Liver (tissue), 9 donors: ENCODE results near the gene RAD51B. TPM values are rescaled to one million over a fixed set of nuclear protein-coding genes. Genes with fewer than 3 reads are reported as not detected.

Experiments used
- DNase-seq: peaks from one replicate; pipeline ENCODE4 v3.0.0-alpha.2; 2017; ENCODE audit warnings: low spot score
- H3K27ac ChIP-seq, 2 donors: one replicate each; pipeline ENCODE4 v1.7.0; 2013; ENCODE audit warnings: inconsistent platforms in 2 of 2, low read length in 2 of 2, control low read depth in 1 of 2, low read depth in 1 of 2, mild to moderate bottlenecking in 1 of 2
- H3K27me3 ChIP-seq, 4 donors: one replicate each; pipeline versions ENCODE4 v1.6.1 to v1.7.0; 2013; ENCODE audit warnings: low read length in 3 of 4, inconsistent platforms in 1 of 4, mild to moderate bottlenecking in 1 of 4, moderate library complexity in 1 of 4; ENCODE audit not compliant: control insufficient read depth in 4 of 4, insufficient read depth in 4 of 4
- H3K36me3 ChIP-seq, 4 donors: one replicate each; pipeline versions ENCODE4 v1.6.1 to v1.7.0; 2013; ENCODE audit warnings: low read length in 3 of 4, mild to moderate bottlenecking in 3 of 4, low read depth in 1 of 4, moderate library complexity in 1 of 4; ENCODE audit not compliant: control insufficient read depth in 4 of 4, insufficient read depth in 3 of 4
- H3K4me1 ChIP-seq, 4 donors: one replicate each; pipeline versions ENCODE4 v1.6.1 to v1.7.0; 2013; ENCODE audit warnings: low read length in 3 of 4, mild to moderate bottlenecking in 3 of 4, moderate library complexity in 1 of 4; ENCODE audit not compliant: control insufficient read depth in 4 of 4, insufficient read depth in 4 of 4
- H3K4me3 ChIP-seq, 3 donors: one replicate each; pipeline versions ENCODE4 v1.6.1 to v1.7.0; 2013; ENCODE audit warnings: low read length in 3 of 3, control low read depth in 1 of 3, low read depth in 1 of 3, mild to moderate bottlenecking in 1 of 3
- H3K9ac ChIP-seq, 2 donors: one replicate each; pipeline ENCODE4 v1.7.0; 2013; ENCODE audit warnings: low read length in 2 of 2, mild to moderate bottlenecking in 2 of 2, moderate library complexity in 2 of 2, control low read depth in 1 of 2, low read depth in 1 of 2
- H3K9me3 ChIP-seq, 4 donors: one replicate each; pipeline versions ENCODE4 v1.6.1 to v1.7.0; 2013; ENCODE audit warnings: low read length in 3 of 4; ENCODE audit not compliant: control insufficient read depth in 4 of 4
- EGR1 ChIP-seq, 2 donors: IDR thresholded peaks; 2 replicates each; pipeline ENCODE4 v1.6.1; 2016 to 2018; ENCODE audit warnings: antibody characterized with exemption in 2 of 2, low read depth in 2 of 2
- FOXA1 ChIP-seq: IDR thresholded peaks from 2 replicates; pipeline ENCODE4 v1.6.1; 2016; ENCODE audit warnings: antibody characterized with exemption
- FOXA2 ChIP-seq: IDR thresholded peaks from 2 replicates; pipeline ENCODE4 v1.6.1; 2016; ENCODE audit warnings: antibody characterized with exemption
- GABPA ChIP-seq, 2 donors: IDR thresholded peaks in 1 of 2; conservative IDR thresholded peaks in 1 of 2; 2 replicates each; pipeline ENCODE4 v1.6.1; 2016; ENCODE audit warnings: antibody characterized with exemption in 2 of 2, mild to moderate bottlenecking in 1 of 2, moderate library complexity in 1 of 2
- JUND ChIP-seq, 2 donors: IDR thresholded peaks; 2 replicates each; pipeline ENCODE4 v1.6.1; 2016; ENCODE audit warnings: antibody characterized with exemption in 2 of 2
- NR2F2 ChIP-seq: IDR thresholded peaks from 2 replicates; pipeline ENCODE4 v1.6.1; 2016; ENCODE audit warnings: antibody characterized with exemption
- RAD21 ChIP-seq, 2 donors: IDR thresholded peaks; 2 replicates each; pipeline ENCODE4 v1.6.1; 2016; ENCODE audit warnings: antibody characterized with exemption in 2 of 2, mild to moderate bottlenecking in 2 of 2
- RXRA ChIP-seq, 2 donors: IDR thresholded peaks; 2 replicates each; pipeline ENCODE4 v1.6.1; 2017 to 2018; ENCODE audit warnings: antibody characterized with exemption in 2 of 2, mild to moderate bottlenecking in 1 of 2
- WGBS: extraction: QIAGEN DNeasy Blood & Tissue Kit; methylation state at CpG from one replicate; pipeline ENCODE4 v1.1.7; 2013; 5-methylcytosine and 5-hydroxymethylcytosine counted together
- polyA plus RNA-seq, 2 donors: library from polyadenylated mRNA; stranded (reverse) in 1 of 2; unstranded in 1 of 2; fragments of 200-250 nt in 1 of 2; fragments of >200 nt in 1 of 2; fragmentation: Nextera tagmentation in 1 of 2; extraction: Ambion mirVana in 1 of 2; gene quantifications; one replicate each; pipeline versions ENCODE4 v1.2.1 to v1.2.3, GENCODE V29; 2013 to 2015
- total RNA-seq, 2 donors: library from RNA; depleted of rRNA; stranded (reverse); fragments of >200 nt; gene quantifications; one replicate each; pipeline ENCODE4 v1.2.3, GENCODE V29; 2014
- TF ChIP-seq, protein P1 (sequence below): IDR thresholded peaks from 2 replicates; pipeline ENCODE4 v1.6.1; 2016; ENCODE audit warnings: antibody characterized with exemption
- TF ChIP-seq, protein P2 (sequence below): fragments of 150-350 bp; IDR thresholded peaks from 2 replicates; pipeline ENCODE4 v1.5.1; 2017; ENCODE audit warnings: improper control_type of control experiment, low read depth, low read length; ENCODE audit not compliant: missing input control
- TF ChIP-seq, protein P3 (sequence below): IDR thresholded peaks from 2 replicates; pipeline ENCODE4 v1.6.1; 2016; ENCODE audit warnings: antibody characterized with exemption, mild to moderate bottlenecking
- TF ChIP-seq, protein P4 (sequence below): IDR thresholded peaks from 2 replicates; pipeline ENCODE4 v1.6.1; 2016; ENCODE audit warnings: antibody characterized with exemption
- TF ChIP-seq, protein P5 (sequence below): IDR thresholded peaks from 2 replicates; pipeline ENCODE4 v1.6.1; 2016; ENCODE audit warnings: antibody characterized with exemption
- donor health status: healthy.
- donor health status: healthy.
- donor health status: healthy.
- donor health status: healthy.
- donor health status: healthy.

The RAD51B gene
- total and polyA plus RNA-seq, 4 donors, result 0.81 to 12.9 (median 2.4) TPM

DNA sequence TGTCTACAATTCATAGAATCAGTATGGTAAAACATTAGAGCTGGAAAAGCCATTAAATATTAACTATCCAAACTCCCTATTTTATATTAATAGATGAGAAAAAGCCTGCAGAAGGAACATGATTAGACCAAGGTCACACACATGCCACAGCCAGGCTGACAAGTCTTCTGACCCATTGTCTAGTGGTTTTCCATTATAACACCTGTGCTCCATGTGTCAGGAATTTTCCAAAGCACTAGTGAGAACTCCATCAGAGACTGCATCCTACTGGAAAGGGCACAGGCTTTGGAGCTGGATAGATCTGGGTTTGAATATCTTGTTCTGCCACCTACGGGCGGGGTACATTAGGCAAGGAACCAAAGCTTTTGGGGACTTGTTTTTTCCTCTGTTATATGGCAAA is 325.5 kb downstream of the RAD51B start:
- H3K27ac ChIP-seq, result no peak overlapping the region
- TF ChIP-seq FOXA1, result no peak
- TF ChIP-seq, protein P1, sequence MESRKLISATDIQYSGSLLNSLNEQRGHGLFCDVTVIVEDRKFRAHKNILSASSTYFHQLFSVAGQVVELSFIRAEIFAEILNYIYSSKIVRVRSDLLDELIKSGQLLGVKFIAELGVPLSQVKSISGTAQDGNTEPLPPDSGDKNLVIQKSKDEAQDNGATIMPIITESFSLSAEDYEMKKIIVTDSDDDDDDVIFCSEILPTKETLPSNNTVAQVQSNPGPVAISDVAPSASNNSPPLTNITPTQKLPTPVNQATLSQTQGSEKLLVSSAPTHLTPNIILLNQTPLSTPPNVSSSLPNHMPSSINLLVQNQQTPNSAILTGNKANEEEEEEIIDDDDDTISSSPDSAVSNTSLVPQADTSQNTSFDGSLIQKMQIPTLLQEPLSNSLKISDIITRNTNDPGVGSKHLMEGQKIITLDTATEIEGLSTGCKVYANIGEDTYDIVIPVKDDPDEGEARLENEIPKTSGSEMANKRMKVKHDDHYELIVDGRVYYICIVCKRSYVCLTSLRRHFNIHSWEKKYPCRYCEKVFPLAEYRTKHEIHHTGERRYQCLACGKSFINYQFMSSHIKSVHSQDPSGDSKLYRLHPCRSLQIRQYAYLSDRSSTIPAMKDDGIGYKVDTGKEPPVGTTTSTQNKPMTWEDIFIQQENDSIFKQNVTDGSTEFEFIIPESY, result no peak
- H3K27me3 ChIP-seq, result no peaks in the 10 kb centered on the region
- no peaks in the 10 kb centered on the region for H3K36me3 ChIP-seq
- no peak for DNase-seq
- H3K4me1 ChIP-seq, result peaks cover 0 to 8% (median 0%) of the 10 kb centered on the region in 4 donors
- 91% methylated on average over 2 of the region's 2 CpGs for WGBS
- H3K9me3 ChIP-seq, result peaks cover 0 to 5% (median 0%) of the 10 kb centered on the region in 4 donors
- H3K4me3 ChIP-seq, result no peak overlapping the region
- H3K9ac ChIP-seq, result no peak overlapping the region

DNA sequence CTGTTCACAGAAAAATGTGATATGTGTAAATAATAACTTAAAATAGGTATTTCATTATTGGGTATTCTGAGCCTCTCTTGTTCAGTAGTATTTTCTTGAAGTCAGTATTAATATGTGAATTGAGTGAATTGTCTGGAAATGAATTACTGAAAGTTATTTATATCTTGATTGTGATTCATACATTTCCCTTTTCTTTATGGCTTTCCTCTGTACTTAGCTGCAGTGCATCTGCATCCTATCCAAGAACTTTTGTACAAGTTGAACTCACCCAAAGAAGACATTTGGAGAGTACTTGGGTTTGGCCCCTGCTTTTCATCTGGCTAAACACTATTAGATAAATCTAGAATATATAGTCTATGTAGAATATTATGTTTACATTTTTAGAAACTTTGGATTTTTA is 326.0 kb downstream of the RAD51B start:
- H3K27ac ChIP-seq, result no peak overlapping the region

More for the DNA sequence above, 326.0 kb downstream of the RAD51B start:
- DNase-seq, result no peak
- H3K4me3 ChIP-seq, result no peak overlapping the region
- peaks cover 0 to 5% (median 0%) of the 10 kb centered on the region in 4 donors for H3K9me3 ChIP-seq
- TF ChIP-seq FOXA1 (no peak), EGR1 (IDR thresholded peaks at IDR 0.05; ENCODE audit: low read depth in 2 of 2) (no peak), NR2F2 (no peak), JUND (IDR thresholded peaks at IDR 0.05) (no peak), FOXA2 (no peak), RAD21 (IDR thresholded peaks at IDR 0.05) (no peak), RXRA (IDR thresholded peaks at IDR 0.05) (no peak), GABPA (IDR thresholded peaks at IDR 0.05 in 1 of 2, conservative IDR thresholded peaks at IDR 0.05 in 1 of 2) (no peak)
- TF ChIP-seq, protein P2, sequence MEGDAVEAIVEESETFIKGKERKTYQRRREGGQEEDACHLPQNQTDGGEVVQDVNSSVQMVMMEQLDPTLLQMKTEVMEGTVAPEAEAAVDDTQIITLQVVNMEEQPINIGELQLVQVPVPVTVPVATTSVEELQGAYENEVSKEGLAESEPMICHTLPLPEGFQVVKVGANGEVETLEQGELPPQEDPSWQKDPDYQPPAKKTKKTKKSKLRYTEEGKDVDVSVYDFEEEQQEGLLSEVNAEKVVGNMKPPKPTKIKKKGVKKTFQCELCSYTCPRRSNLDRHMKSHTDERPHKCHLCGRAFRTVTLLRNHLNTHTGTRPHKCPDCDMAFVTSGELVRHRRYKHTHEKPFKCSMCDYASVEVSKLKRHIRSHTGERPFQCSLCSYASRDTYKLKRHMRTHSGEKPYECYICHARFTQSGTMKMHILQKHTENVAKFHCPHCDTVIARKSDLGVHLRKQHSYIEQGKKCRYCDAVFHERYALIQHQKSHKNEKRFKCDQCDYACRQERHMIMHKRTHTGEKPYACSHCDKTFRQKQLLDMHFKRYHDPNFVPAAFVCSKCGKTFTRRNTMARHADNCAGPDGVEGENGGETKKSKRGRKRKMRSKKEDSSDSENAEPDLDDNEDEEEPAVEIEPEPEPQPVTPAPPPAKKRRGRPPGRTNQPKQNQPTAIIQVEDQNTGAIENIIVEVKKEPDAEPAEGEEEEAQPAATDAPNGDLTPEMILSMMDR, result no peak
- TF ChIP-seq, protein P1, result no peak
- TF ChIP-seq, protein P3, sequence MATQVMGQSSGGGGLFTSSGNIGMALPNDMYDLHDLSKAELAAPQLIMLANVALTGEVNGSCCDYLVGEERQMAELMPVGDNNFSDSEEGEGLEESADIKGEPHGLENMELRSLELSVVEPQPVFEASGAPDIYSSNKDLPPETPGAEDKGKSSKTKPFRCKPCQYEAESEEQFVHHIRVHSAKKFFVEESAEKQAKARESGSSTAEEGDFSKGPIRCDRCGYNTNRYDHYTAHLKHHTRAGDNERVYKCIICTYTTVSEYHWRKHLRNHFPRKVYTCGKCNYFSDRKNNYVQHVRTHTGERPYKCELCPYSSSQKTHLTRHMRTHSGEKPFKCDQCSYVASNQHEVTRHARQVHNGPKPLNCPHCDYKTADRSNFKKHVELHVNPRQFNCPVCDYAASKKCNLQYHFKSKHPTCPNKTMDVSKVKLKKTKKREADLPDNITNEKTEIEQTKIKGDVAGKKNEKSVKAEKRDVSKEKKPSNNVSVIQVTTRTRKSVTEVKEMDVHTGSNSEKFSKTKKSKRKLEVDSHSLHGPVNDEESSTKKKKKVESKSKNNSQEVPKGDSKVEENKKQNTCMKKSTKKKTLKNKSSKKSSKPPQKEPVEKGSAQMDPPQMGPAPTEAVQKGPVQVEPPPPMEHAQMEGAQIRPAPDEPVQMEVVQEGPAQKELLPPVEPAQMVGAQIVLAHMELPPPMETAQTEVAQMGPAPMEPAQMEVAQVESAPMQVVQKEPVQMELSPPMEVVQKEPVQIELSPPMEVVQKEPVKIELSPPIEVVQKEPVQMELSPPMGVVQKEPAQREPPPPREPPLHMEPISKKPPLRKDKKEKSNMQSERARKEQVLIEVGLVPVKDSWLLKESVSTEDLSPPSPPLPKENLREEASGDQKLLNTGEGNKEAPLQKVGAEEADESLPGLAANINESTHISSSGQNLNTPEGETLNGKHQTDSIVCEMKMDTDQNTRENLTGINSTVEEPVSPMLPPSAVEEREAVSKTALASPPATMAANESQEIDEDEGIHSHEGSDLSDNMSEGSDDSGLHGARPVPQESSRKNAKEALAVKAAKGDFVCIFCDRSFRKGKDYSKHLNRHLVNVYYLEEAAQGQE, result no peak
- TF ChIP-seq, protein P4, sequence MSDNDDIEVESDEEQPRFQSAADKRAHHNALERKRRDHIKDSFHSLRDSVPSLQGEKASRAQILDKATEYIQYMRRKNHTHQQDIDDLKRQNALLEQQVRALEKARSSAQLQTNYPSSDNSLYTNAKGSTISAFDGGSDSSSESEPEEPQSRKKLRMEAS, result no peak
- TF ChIP-seq, protein P5, sequence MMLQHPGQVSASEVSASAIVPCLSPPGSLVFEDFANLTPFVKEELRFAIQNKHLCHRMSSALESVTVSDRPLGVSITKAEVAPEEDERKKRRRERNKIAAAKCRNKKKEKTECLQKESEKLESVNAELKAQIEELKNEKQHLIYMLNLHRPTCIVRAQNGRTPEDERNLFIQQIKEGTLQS, result no peak
- H3K9ac ChIP-seq, result no peak overlapping the region
- H3K27me3 ChIP-seq, result no peaks in the 10 kb centered on the region
- peaks cover 0 to 8% (median 0%) of the 10 kb centered on the region in 4 donors for H3K4me1 ChIP-seq
- H3K36me3 ChIP-seq, result no peaks in the 10 kb centered on the region
